ENCODE results near the gene POLDIP2. TPM values are rescaled to one million over a fixed set of nuclear protein-coding genes. Genes with fewer than 3 reads are reported as not detected.
A peak's percentile ranks its signal among the peaks of the same experiment; 100 is the strongest.

POLDIP2 gene
- total and polyA plus RNA-seq, 2 donors from 2014 or later: 84.9 to 174 TPM

GRCh38 chr17:28386391-28386790, 29.1 kb upstream of the POLDIP2 start:
- DNase-seq: no peak
- TF ChIP-seq, protein P1, sequence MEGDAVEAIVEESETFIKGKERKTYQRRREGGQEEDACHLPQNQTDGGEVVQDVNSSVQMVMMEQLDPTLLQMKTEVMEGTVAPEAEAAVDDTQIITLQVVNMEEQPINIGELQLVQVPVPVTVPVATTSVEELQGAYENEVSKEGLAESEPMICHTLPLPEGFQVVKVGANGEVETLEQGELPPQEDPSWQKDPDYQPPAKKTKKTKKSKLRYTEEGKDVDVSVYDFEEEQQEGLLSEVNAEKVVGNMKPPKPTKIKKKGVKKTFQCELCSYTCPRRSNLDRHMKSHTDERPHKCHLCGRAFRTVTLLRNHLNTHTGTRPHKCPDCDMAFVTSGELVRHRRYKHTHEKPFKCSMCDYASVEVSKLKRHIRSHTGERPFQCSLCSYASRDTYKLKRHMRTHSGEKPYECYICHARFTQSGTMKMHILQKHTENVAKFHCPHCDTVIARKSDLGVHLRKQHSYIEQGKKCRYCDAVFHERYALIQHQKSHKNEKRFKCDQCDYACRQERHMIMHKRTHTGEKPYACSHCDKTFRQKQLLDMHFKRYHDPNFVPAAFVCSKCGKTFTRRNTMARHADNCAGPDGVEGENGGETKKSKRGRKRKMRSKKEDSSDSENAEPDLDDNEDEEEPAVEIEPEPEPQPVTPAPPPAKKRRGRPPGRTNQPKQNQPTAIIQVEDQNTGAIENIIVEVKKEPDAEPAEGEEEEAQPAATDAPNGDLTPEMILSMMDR (IDR thresholded peaks at IDR 0.05; ENCODE audit: borderline replicate concordance, extremely low read depth, insufficient read depth): no peak
- H3K9ac ChIP-seq (ENCODE audit: low read length in 3 of 3): no peak overlapping the region
- H3K27ac ChIP-seq (ENCODE audit: low read depth in 2 of 2, low read length in 2 of 2): no peak overlapping the region
- H3K9me3 ChIP-seq (ENCODE audit: control insufficient read depth in 2 of 3, insufficient read depth in 1 of 3, low read length in 3 of 3): no peaks in the 10 kb centered on the region
- intact Hi-C loops (cut with DNase I): no loop called here
- peaks cover 6 to 22% (median 15%) of the 10 kb centered on the region in 3 donors for H3K36me3 ChIP-seq (ENCODE audit: control insufficient read depth in 2 of 3, insufficient read depth in 3 of 3, low read length in 3 of 3)
- FAIRE-seq: no peak
- no peak overlapping the region for H3K4me3 ChIP-seq (ENCODE audit: low read length in 3 of 3)
- H3K4me1 ChIP-seq (ENCODE audit: control insufficient read depth in 2 of 3, insufficient read depth in 2 of 3, low read depth in 1 of 3, low read length in 3 of 3): peaks cover 0 to 11% (median 0%) of the 10 kb centered on the region in 3 donors
- H3K27me3 ChIP-seq (ENCODE audit: control insufficient read depth, insufficient read depth, low read length): no peaks in the 10 kb centered on the region

DNA sequence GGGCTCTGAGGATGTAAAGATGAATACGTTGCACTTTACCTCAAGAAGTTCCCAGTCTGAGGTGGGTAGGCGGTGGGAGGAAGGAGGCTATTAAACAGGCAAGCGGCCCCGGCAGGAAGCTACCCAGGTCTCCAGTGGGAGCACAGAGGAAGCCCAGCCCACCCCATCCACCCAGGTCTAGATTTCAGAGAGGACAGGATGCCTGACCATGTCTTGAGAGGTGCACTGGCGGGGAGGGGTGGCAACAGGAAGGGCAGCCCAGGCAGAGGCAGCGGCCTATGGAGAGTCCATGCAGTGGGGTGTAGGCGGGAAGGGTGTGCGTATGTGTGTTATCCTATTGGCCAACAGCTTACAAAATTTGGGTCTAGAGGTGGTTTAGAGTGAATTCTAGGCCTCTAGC, 28.1 kb upstream of the POLDIP2 start:
- FAIRE-seq: no peak
- Histone ChIP-seq H3K9me3 (ENCODE audit: control insufficient read depth in 2 of 3, insufficient read depth in 1 of 3, low read length in 3 of 3) (no peaks in the 10 kb centered on the region), H3K36me3 (ENCODE audit: control insufficient read depth in 2 of 3, insufficient read depth in 3 of 3, low read length in 3 of 3) (peaks cover 2 to 15% (median 8%) of the 10 kb centered on the region in 3 donors), H3K9ac (ENCODE audit: low read length in 3 of 3) (no peak overlapping the region), H3K4me3 (ENCODE audit: low read length in 3 of 3) (peak overlapping the region in 2 of 3 donors; percentile 33 to 81), H3K27ac (ENCODE audit: low read depth in 2 of 2, low read length in 2 of 2) (no peak overlapping the region), H3K4me1 (ENCODE audit: control insufficient read depth in 2 of 3, insufficient read depth in 2 of 3, low read depth in 1 of 3, low read length in 3 of 3) (peaks cover 0 to 16% (median 0%) of the 10 kb centered on the region in 3 donors), H3K27me3 (ENCODE audit: control insufficient read depth, insufficient read depth, low read length) (peaks cover under 1% of the 10 kb centered on the region)
- no peak for DNase-seq
- TF ChIP-seq, protein P1 (IDR thresholded peaks at IDR 0.05; ENCODE audit: borderline replicate concordance, extremely low read depth, insufficient read depth): no peak
- intact Hi-C loops (cut with DNase I): no loop called here

DNA sequence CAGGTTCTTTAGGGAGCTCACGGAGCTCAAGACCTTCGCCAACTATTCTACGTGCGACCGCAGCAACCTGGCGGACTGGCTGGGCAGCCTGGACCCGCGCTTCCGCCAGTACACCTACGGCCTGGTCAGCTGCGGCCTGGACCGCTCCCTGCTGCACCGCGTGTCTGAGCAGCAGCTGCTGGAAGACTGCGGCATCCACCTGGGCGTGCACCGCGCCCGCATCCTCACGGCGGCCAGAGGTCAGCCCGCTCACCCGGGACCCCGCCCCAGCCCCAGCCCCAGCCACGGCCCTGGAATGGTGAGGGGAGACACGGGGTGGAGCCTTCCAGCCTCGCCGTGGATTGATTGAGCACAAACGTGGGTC, 27.7 kb upstream of the POLDIP2 start:
- no peak for DNase-seq
- Histone ChIP-seq H3K4me3 (ENCODE audit: low read length in 3 of 3) (peak overlapping the region; percentile 57 to 81 (median 75)), H3K36me3 (ENCODE audit: control insufficient read depth in 2 of 3, insufficient read depth in 3 of 3, low read length in 3 of 3) (peaks cover 2 to 12% (median 8%) of the 10 kb centered on the region in 3 donors), H3K4me1 (ENCODE audit: control insufficient read depth in 2 of 3, insufficient read depth in 2 of 3, low read depth in 1 of 3, low read length in 3 of 3) (peaks cover 0 to 16% (median 0%) of the 10 kb centered on the region in 3 donors), H3K27me3 (ENCODE audit: control insufficient read depth, insufficient read depth, low read length) (peaks cover 2% of the 10 kb centered on the region), H3K27ac (ENCODE audit: low read depth in 2 of 2, low read length in 2 of 2) (peak overlapping the region; percentile 40 to 65), H3K9ac (ENCODE audit: low read length in 3 of 3) (peak overlapping the region in 2 of 3 donors; percentile 9 to 68), H3K9me3 (ENCODE audit: control insufficient read depth in 2 of 3, insufficient read depth in 1 of 3, low read length in 3 of 3) (no peaks in the 10 kb centered on the region)
- no peak for FAIRE-seq
- TF ChIP-seq, protein P1 (IDR thresholded peaks at IDR 0.05; ENCODE audit: borderline replicate concordance, extremely low read depth, insufficient read depth): no peak
- intact Hi-C loops (cut with DNase I): no loop called here

All from kidney (tissue), 14 donors.